CD4-positive, alpha-beta T cell (primary cell): ENCODE measurements around the gene RPS6KA3. TPM values are rescaled to one million over a fixed set of nuclear protein-coding genes. Genes with fewer than 3 reads are reported as not detected.

Source experiments
- ATAC-seq: fragments of 200-7000 bp; cut with Tn5 transposase; one replicate; pipeline ENCODE4 v1.10.0; 2022; ENCODE audit warnings: mild to moderate bottlenecking; ENCODE audit not compliant: poor library complexity
- CTCF ChIA-PET: fragments of 350-600 bp; sonication (Branson Sonifier 250); formaldehyde crosslinking; loops from one replicate; lab custom pipeline; 2021; ENCODE audit warnings: antibody characterized with exemption, inconsistent platforms; lab: Charles Lee
- POLR2A ChIA-PET: fragments of 350-600 bp; sonication (Branson Sonifier 250); formaldehyde crosslinking; loops from one replicate; lab custom pipeline; 2021; ENCODE audit warnings: antibody characterized with exemption, inconsistent platforms; lab: Charles Lee
- DNase-seq, 14 experiments: peaks; one replicate each; pipeline ENCODE4 v3.0.0-alpha.2; 2013 to 2020; ENCODE audit warnings: mixed read lengths in 2 of 14
- H3K27ac ChIP-seq, 2 donors: one replicate each; pipeline versions ENCODE4 v1.5.1 to v1.7.0; 2013; ENCODE audit warnings: low read length in 2 of 2, low read depth in 1 of 2, mild to moderate bottlenecking in 1 of 2
- H3K27me3 ChIP-seq, 2 experiments: 1 replicate in 1 of 2; 2 replicates in 1 of 2; pipeline versions ENCODE4 v1.6.1 to v1.7.0; 2013; ENCODE audit warnings: low read length in 2 of 2, control low read depth in 1 of 2, mild to moderate bottlenecking in 1 of 2, moderate library complexity in 1 of 2; ENCODE audit not compliant: insufficient read depth in 2 of 2, control insufficient read depth in 1 of 2
- H3K36me3 ChIP-seq: one replicate; pipeline ENCODE4 v1.6.1; 2013; ENCODE audit warnings: low read length, control low read depth; ENCODE audit not compliant: insufficient read depth
- H3K4me1 ChIP-seq: one replicate; pipeline ENCODE4 v1.6.1; 2013; ENCODE audit warnings: low read length, control low read depth; ENCODE audit not compliant: insufficient read depth
- H3K4me3 ChIP-seq: one replicate; pipeline ENCODE4 v1.5.1; 2013; ENCODE audit warnings: mild to moderate bottlenecking, low read length, moderate library complexity
- H3K9me3 ChIP-seq, 2 experiments: 1 replicate in 1 of 2; 2 replicates in 1 of 2; pipeline versions ENCODE4 v1.6.1 to v1.7.0; 2013; ENCODE audit warnings: low read length in 2 of 2, mild to moderate bottlenecking in 2 of 2, control low read depth in 1 of 2, moderate library complexity in 1 of 2; ENCODE audit not compliant: control insufficient read depth in 1 of 2, insufficient read depth in 1 of 2
- H3K27ac Mint-ChIP-seq: one replicate; pipeline ENCODE4 v1.8.0; 2020; ENCODE audit warnings: mixed read lengths
- H3K27me3 Mint-ChIP-seq: one replicate; pipeline ENCODE4 v1.8.0; 2021; ENCODE audit warnings: mixed read lengths
- H3K36me3 Mint-ChIP-seq: one replicate; pipeline ENCODE4 v1.8.0; 2021; ENCODE audit warnings: low read depth, mixed read lengths
- H3K4me1 Mint-ChIP-seq: one replicate; pipeline ENCODE4 v1.8.0; 2021; ENCODE audit warnings: low read depth, mixed read lengths
- H3K4me3 Mint-ChIP-seq: one replicate; pipeline ENCODE4 v1.8.0; 2020; ENCODE audit warnings: mild to moderate bottlenecking, mixed read lengths
- H3K9me3 Mint-ChIP-seq: one replicate; pipeline ENCODE4 v1.8.0; 2020; ENCODE audit warnings: mixed read lengths
- CTCF ChIP-seq: fragments of 200-600 bp; IDR thresholded peaks from one replicate; pipeline ENCODE4 v1.8.0; 2022; ENCODE audit warnings: antibody characterized with exemption, mild to moderate bottlenecking
- intact Hi-C, 2 experiments: fragments of 100-400 bp; cut with DNase I in 1 of 2; cut with micrococcal nuclease in 1 of 2; formaldehyde crosslinking; loops; one replicate each; pipeline versions ENCODE4 v1.15.1 to v1.9.0; 2023 to 2025; cut with DNase I, micrococcal nuclease
- total RNA-seq, 174 experiments: library from RNA in 2 of 174; stranded (reverse) in 2 of 174; gene quantifications; one replicate each; pipeline ENCODE4 v1.2.3 and lab custom pipeline; 2021 to 2026

The RPS6KA3 gene
- total RNA-seq, 2 experiments from 2014 or later = 39.6 to 39.7 TPM

GRCh38 chrX:20284444-20284843 is 17.7 kb upstream of the RPS6KA3 start:
- intact Hi-C loops = no loop called here
- no peak for DNase-seq
- Histone ChIP-seq H3K9me3 (no peaks in the 10 kb centered on the region), H3K36me3 (no peaks in the 10 kb centered on the region), H3K27ac (no peak overlapping the region), H3K27me3 (no peaks in the 10 kb centered on the region), H3K4me1 (no peaks in the 10 kb centered on the region), H3K4me3 (no peak overlapping the region)
- Mint-ChIP-seq H3K4me3 (no peak overlapping the region), H3K36me3 (no peaks in the 10 kb centered on the region), H3K9me3 (no peaks in the 10 kb centered on the region), H3K4me1 (no peaks in the 10 kb centered on the region), H3K27me3 (no peaks in the 10 kb centered on the region), H3K27ac (no peak overlapping the region)
- CTCF ChIA-PET = no interaction called here
- TF ChIP-seq CTCF = no peak
- POLR2A ChIA-PET = no interaction called here
- ATAC-seq = no peak

- H3K36me3 ChIP-seq = no peaks in the 10 kb centered on the region
- H3K27ac ChIP-seq = no peak overlapping the region
- no peaks in the 10 kb centered on the region for H3K36me3 Mint-ChIP-seq
- CTCF ChIA-PET = interaction anchor here (1.6 kb wide), 1 partner anchor 15 kb away, joined by 3 read pairs; no protein-coding TSS in a partner anchor
- no peak for TF ChIP-seq CTCF
- no peak overlapping the region for H3K4me3 ChIP-seq
- no peaks in the 10 kb centered on the region for H3K4me1 ChIP-seq
- no peak overlapping the region for H3K4me3 Mint-ChIP-seq
- POLR2A ChIA-PET = no interaction called here
- DNase-seq (no peak), ATAC-seq (no peak)
- no peaks in the 10 kb centered on the region for H3K9me3 ChIP-seq
- no peaks in the 10 kb centered on the region for H3K27me3 Mint-ChIP-seq
- H3K9me3 Mint-ChIP-seq = no peaks in the 10 kb centered on the region
- H3K27me3 ChIP-seq = no peaks in the 10 kb centered on the region
- H3K4me1 Mint-ChIP-seq = no peaks in the 10 kb centered on the region
- no peak overlapping the region for H3K27ac Mint-ChIP-seq
- intact Hi-C loops = no loop called here
Measured at GRCh38 chrX:20280938-20281337, 14.2 kb upstream of the RPS6KA3 start.

GRCh38 chrX:20274121-20274520 is 7.4 kb upstream of the RPS6KA3 start:
- Histone ChIP-seq H3K36me3 (no peaks in the 10 kb centered on the region), H3K27ac (no peak overlapping the region), H3K4me1 (no peaks in the 10 kb centered on the region), H3K4me3 (no peak overlapping the region), H3K9me3 (no peaks in the 10 kb centered on the region), H3K27me3 (no peaks in the 10 kb centered on the region)
- H3K4me1 Mint-ChIP-seq = no peaks in the 10 kb centered on the region
- ChIA-PET POLR2A (no interaction called here), CTCF (no interaction called here)
- H3K4me3 Mint-ChIP-seq = no peak overlapping the region
- no peak overlapping the region for H3K27ac Mint-ChIP-seq
- H3K9me3 Mint-ChIP-seq = no peaks in the 10 kb centered on the region
- no peaks in the 10 kb centered on the region for H3K36me3 Mint-ChIP-seq
- H3K27me3 Mint-ChIP-seq = no peaks in the 10 kb centered on the region
- intact Hi-C loops = loop anchor here in 1 of 2 experiments (5.0 to 10.0 kb wide), 2 partner anchors 38 to 1599 kb away; partner anchors contain the start of gene RS1
- no peak for DNase-seq
- ATAC-seq = no peak
- no peak for TF ChIP-seq CTCF
